ENCODE data around the gene PACRGL. TPM values are rescaled to one million over a fixed set of nuclear protein-coding genes. Genes with fewer than 3 reads are reported as not detected.
"Not testable (repeated sequence)": the region's sequence is repeated elsewhere in the genome, so short reads cannot be mapped to it uniquely, and the experiment has no call there.

Gene PACRGL
- polyA plus RNA-seq, 3 donors: 24.9 to 37.4 (median 31.2) TPM

DNA sequence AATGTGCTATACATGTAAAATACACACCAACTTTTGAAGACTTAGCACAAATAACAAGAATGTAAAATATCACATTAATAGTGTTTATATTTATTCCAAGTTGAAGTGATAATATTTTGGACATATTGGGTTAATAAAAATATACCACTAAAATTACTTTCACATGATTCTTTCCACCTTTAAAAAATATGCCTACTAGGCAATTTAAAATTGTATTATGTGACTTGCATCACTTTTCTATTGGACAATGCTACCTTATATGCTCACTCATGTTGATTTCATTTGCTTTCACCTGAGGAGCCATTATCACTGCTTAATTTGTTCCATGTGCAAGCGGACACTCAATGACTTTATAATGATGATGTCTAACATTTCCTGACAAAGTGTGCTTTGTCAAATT, 3.4 kb upstream of the PACRGL start:
- no peak for DNase-seq (ENCODE audit: extremely low read depth in 1 of 11, low read depth in 9 of 11, low spot score in 4 of 11)

DNA sequence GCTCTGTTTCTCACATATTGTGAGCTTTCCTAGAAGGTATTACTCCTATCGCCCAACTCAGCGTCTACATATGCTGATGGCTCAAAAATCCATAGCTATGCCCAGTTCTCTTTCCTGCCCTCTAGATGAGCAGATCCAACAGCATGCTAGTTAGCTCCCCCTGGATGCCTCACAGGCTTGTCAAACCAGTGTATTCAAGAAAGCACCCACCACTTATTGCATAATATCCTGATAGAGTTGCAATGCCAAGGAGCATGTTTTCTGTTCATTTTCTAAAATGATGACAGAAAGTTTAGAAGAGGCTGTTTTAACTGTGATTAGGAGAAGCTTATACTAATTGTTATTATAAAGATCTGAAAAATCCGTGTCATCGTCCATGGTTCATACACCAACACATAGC, 1.9 kb upstream of the PACRGL start:
- DNase-seq (ENCODE audit: extremely low read depth in 1 of 11, low read depth in 9 of 11, low spot score in 4 of 11): no peak

DNA sequence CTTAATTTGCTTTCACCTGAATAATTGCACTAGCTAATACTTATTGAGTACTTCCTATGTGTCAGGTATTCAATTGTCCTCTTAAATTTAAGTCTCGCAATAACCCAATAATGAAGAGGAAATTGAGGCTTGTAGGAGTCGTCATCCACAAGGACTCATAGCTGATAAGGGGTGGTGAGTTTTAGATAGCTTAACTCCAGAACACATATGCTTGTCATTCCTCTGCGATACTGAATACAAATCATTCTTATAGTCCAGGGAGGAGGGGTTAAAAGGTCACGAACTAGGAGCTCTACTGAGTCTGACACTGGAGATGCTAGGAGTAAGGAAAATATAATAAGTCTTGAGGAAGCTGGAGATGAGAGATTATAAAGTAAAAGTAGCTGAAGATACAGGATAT, 1.4 kb upstream of the PACRGL start:
- no peak for DNase-seq (ENCODE audit: extremely low read depth in 1 of 11, low read depth in 9 of 11, low spot score in 4 of 11)

DNA sequence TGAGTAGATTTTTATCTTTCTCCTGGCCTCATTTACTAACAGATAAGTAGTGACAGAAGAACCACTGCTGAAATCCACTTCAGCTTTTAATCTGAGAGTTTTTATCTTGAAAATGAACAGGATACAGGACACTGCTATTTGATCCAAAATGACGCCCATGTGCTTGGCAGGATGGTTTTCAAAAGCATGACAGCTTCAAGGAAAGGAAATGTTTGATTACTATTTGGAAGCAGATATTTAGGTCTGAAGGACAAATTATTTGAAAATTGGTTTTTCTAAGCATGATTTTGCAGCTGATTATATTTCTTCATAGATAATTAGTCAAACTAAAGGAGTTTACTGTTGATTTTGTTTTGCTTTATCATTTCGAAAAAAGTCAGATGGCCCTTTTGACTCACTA, 11.1 kb downstream of the PACRGL start:
- no peak for DNase-seq (ENCODE audit: extremely low read depth in 1 of 11, low read depth in 9 of 11, low spot score in 4 of 11)

DNA sequence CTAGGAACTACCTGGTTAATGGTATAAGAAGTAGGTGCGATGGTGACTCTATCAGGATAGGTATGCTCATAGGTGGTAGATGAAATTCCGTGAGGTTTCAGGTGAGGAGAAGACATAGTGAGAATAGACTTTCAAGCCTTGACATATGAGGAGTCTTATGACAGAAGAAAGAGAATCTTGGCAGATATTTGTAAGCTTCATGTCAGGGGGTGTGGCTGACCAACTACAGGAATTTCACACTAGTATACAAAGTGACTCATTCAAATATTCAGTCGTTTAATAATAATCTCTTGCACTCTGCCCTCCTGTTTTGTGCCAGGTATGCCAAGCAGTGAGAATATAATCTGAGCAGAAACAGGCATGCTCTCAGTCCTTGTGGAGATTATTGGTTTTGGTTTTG, 22.8 kb downstream of the PACRGL start:
- no peak for DNase-seq (ENCODE audit: extremely low read depth in 1 of 11, low read depth in 9 of 11, low spot score in 4 of 11)

DNA sequence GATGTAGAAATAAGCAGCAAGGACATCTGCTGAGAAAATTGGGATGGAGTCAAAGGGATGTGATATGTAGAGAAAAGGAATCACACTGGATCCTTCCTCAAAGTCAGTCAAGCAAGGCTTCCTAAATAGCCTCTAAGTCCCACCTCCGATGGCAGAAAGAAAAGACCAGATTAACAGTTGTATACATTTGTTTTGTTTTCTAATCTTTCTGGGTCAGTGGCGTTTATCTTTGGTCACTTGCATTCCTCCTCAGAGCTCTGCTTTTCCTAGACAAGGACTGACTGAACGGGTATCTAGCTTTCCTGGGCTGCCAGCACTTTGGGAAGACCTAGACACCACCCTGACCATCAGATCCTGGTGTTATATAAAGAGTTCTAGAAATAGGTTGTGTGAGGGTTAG, 23.2 kb downstream of the PACRGL start:
- DNase-seq (ENCODE audit: extremely low read depth in 1 of 11, low read depth in 9 of 11, low spot score in 4 of 11): no peak

DNA sequence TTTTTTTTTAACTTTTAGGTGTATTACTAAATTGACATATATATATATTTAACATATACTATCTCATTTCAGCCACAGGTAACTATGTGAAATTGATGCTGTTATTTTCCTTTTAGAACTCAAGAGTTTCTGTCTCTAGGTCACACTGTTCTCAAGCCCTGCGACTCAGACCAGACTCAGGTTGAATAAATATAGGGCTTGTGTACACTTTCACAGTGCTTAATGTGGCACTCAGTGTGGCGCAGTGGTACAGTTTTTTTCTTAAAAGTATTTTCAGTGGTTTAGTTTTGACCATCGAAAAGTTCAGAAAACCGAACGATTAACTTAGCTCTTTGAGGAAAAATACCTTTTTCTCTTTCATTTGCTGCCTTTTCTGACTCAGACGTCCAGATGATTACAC, 24.7 kb downstream of the PACRGL start:
- DNase-seq (ENCODE audit: extremely low read depth in 1 of 11, low read depth in 9 of 11, low spot score in 4 of 11): no peak

DNA sequence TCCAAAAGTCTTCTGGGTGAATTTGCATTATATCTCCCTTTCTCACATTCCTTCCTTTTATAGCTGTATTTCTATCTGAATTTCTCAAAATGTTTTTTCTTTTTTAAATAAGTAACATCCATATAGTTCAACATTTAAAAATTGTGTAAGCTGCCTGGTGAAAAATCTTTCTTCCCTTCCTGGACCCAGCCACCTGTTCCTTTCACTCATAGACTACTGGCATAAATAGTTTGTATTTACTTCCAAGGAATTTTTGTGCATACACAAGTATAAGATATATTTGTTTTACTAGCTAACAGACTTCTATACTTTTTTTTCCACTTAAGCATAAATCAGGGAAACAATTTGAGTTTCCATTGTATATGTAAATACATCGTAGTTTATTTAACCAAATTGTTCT, 35.7 kb downstream of the PACRGL start:
- no peak for DNase-seq (ENCODE audit: extremely low read depth in 1 of 11, low read depth in 9 of 11, low spot score in 4 of 11)

DNA sequence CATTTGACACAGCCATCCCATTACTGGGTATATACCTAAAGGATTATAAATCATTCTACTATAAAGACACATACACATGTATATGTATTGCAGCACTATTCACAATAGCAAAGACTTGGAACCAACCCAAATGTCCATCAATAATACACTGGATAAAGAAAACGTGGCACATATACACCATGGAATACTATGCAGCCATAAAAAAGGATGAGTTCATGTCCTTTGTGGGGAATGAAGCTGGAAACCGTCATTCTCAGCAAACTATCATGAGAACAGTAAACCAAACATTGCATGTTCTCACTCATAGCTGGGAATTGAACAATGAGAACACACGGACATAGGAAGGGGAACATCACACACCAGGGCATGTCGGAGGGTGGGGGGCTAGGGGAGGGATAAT, 45.7 kb downstream of the PACRGL start:
- not testable (repeated sequence) for DNase-seq (ENCODE audit: extremely low read depth in 1 of 11, low read depth in 9 of 11, low spot score in 4 of 11)

DNA sequence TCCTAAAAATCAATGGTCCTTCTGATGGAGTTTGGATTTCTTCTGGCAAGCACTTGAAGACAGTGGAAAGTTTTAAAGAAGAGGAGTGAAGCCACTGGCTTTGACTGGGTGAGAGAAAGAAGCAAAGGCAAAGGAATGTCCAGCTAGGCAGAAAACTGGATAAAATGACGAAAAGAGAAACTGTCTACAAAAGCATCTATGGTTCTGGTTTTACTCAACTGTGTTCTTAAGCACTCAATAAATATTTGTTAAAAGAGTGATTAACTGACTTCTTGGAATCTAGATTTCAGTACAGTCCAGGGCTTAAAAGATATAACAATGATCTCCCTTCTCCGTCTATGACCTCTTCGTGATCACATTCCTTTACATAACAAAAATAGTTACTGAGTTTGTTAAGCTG, 52.4 kb downstream of the PACRGL start:
- no peak for DNase-seq (ENCODE audit: extremely low read depth in 1 of 11, low read depth in 9 of 11, low spot score in 4 of 11)

DNA sequence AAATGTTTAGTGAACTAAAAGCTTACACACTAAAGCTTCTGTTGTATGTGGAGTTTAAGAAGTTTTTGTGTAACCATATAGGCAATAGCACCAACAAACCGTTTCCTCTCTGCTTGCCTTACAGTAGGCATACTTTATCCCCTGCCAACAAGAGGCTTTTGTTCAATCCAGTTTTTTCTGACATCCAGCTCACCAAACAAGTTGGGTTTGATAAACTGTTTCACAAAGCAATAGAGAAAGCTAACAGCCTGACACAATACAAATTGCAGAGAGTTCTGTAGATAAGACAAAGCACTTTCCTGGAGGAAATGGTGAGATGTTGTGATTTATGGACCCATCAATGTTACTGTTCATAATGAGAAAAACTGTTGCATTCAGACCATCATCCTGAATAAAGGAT, 53.8 kb downstream of the PACRGL start:
- DNase-seq (ENCODE audit: extremely low read depth in 1 of 11, low read depth in 9 of 11, low spot score in 4 of 11): no peak

DNA sequence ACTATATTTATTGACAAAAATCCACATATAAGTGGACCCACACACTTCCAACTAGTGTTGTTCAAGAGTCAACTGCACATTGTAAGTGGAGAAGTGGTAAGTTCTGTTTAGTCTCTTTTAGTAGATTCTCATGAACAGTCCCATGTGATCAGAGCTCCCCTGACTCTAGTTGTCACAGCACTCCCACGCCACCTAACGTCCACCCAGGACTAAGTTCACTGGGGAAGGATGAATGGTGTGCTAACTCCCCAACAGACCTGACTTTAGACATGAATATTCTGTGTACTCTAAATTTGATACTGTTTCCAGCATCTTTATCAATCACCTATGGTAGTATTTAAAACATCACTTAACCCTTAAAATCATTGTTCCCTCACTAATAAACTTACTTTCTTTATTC, 59.8 kb downstream of the PACRGL start:
- no peak for DNase-seq (ENCODE audit: extremely low read depth in 1 of 11, low read depth in 9 of 11, low spot score in 4 of 11)

DNA sequence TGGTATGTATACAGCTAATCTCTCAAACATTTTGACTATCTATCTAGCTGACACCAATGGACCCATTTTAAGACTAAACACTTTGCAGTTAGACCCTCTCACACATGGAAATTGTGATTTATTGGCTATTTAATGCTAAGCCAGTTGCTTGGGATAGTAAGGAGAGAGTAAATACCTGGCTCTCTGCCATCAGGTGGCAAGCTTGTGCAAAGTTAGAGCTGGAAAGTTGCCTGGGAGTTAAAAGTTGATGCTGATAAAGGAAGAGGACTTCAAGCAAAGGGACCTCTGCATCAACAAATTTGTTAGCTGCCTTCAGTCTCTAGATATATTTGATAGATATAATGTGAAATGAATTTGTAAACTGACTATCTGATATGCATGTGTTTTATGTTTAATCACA, 61.1 kb downstream of the PACRGL start:
- DNase-seq (ENCODE audit: extremely low read depth in 1 of 11, low read depth in 9 of 11, low spot score in 4 of 11): no peak

DNA sequence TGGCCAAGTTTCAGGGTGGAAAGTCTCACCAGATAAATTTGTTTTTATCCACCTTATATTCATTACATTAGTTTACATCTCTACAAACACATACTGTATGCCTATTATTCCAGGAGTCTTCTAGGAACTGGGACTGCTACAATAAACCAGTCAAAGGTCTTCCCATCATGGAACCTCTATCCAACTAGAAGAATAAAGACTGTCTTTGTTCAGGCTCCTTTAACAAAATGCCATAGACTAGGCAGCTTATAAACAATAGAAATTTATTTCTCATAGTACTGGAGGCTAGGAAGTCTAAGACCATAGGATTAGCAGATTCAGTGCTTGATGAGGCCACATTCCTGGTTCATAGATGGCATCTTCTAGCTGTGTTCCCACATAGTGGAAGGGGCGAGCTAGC, 61.6 kb downstream of the PACRGL start:
- DNase-seq (ENCODE audit: extremely low read depth in 1 of 11, low read depth in 9 of 11, low spot score in 4 of 11): no peak

DNA sequence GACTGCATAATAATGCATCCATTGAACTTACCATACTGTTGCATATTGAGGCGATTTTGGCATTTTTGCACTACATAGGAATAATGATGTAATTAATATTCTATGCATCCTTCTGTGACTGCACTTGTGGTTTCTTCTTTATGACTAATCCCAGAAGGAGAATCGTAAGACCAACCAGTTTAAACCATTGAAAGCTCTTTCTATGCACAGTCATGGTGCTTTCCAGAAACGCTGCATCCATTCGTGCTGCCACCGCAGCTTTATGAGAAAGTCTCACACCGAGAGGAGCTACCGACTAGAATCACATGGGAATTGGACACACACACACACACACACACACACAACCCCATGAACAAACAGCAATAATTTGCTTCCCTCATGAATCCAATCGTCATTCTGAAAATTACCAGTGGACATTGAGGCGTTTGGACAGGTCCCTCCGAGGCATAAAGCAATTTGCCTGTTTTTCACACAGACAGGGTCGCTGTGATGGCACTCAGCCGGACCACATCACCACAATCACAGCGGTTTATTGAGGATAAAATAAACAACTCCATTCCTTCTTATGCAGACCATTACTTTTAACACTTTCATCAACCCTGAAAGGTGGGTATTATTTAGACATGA, 64.2 kb downstream of the PACRGL start:
- no peak for DNase-seq (ENCODE audit: extremely low read depth in 1 of 11, low read depth in 9 of 11, low spot score in 4 of 11)

DNA sequence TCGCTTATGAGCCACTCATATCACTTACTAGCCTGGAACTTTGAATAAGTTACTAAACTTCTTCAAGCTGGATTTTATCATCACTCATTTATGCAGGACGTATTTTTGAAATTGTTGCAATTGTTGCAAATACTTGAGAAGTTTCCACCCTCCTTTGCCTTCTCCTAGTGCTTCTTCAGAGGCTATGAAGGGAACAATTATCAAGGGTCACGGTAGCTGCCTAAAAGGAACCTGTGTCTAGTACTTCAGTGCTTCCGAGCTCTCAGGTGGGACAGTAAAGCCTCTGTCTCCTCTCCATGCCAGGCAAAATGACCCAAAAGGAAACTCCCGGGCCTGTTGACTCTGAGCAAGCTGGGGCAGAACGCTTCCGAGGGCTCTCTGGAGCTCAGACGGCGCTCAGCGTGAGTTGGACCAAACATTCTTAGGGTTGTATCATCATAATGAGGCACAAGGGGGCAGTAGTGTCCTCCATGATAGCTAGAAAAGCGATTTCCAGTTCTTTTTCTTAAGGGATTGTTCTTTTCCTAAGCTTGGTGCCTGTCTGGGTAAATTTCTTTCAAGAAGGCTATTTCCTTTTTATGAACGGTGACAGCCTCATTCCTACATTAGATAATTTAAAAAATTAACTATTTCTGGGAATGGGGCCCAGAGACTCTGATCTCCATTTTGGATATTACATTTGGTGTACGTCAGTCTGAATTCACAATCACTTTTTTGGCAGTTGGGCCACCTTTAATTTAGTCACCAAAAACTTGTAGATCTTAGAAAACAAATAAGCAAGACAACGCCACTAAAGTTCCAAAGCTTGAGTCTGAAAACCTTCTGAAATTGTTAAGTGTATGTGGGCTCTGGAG, 73.1 kb downstream of the PACRGL start:
- peak; percentile 33 to 69 (median 51) for DNase-seq (ENCODE audit: extremely low read depth in 1 of 11, low read depth in 9 of 11, low spot score in 4 of 11)

DNA sequence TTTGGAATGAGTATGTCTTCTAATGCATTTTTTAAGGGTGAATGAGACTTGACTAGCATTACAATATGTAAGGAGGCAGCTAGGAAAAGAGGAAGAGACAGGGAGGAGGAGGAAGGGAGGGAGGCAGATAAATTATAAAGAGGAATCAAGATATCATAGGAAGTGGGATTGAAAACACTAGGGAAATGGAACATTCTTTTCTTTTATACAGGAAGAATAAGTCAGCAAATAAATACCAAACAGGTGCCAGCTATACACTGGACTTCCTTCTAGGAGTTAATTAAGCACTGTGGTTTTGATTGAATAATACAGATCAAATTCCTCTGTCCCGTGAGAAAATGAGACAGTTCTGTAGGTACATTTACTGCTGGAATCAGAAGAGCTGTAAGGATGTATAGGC, 78.6 kb downstream of the PACRGL start:
- no peak for DNase-seq (ENCODE audit: extremely low read depth in 1 of 11, low read depth in 9 of 11, low spot score in 4 of 11)

DNA sequence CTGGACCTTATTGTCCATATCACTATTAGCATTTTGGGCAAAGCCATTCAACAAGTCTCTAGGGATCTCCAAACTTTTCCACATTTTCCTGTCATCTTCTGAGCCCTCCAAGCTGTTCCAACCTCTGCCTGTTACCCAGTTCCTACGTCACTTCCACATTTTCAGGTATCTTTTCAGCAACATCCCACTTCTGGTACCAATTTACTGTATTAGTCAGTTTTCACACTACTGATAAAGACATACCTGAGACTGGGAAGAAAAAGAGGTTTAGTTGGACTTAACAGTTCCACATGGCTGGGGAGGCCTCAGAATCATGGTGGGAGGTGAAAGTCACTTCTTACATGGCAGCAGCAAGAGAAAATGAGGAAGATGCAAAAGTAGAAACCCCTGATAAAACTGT, 82.9 kb downstream of the PACRGL start:
- not testable (repeated sequence) for DNase-seq (ENCODE audit: extremely low read depth in 1 of 11, low read depth in 9 of 11, low spot score in 4 of 11)

DNA sequence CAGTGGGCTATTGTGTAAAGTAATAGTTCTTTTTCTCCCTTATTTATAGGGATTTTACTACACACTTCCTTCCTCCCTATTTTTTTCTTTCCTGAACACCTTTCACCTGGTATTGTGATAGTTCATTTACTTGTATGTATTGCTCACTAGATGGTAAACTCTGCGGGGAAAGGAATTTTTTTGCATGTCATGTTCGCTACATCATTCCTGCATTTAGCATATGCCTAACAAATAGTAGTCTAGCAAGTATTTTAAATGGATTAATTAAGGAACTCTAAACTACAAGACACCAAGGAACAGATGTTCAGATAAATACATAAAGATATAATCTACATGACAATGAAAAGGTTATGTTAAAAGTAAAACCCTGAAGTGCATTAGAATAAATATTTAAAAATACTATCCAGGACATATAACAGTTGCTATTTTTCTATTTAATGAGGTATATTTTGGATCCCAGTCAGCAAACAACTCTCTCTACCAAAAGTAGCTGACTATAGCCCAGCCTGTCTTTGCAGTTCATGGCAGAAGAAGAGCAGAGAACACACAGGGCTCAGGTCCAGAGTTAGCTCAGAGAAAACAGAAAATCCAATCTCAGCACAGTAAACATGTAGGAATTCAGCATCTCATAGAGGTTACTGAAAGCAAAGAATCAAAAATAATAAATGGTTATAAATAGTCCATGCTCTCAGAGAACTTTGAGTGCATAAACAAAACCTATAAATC, 87.8 kb downstream of the PACRGL start:
- DNase-seq (ENCODE audit: extremely low read depth in 1 of 11, low read depth in 9 of 11, low spot score in 4 of 11): peak in 2 of 11 donors; percentile 5 to 12
